ENCODE data around the gene CDC42BPB.

Gene CDC42BPB

GRCh38 chr14:102914474-102915291 is 142.7 kb downstream of the CDC42BPB start:
- DNase-seq = no peak
- Histone ChIP-seq H3K4me1 (no peaks in the 10 kb centered on the region), H3K4me3 (ENCODE audit: low read depth, low read length) (no peak overlapping the region), H3K36me3 (no peaks in the 10 kb centered on the region), H3K9me3 (no peaks in the 10 kb centered on the region), H3K27me3 (no peaks in the 10 kb centered on the region)
- no peak for TF ChIP-seq CTCF (IDR thresholded peaks at IDR 0.05; ENCODE audit: low read depth, low read length)

- H3K4me3 ChIP-seq (ENCODE audit: low read depth, low read length) = no peak overlapping the region
- TF ChIP-seq CTCF (IDR thresholded peaks at IDR 0.05; ENCODE audit: low read depth, low read length) = no peak
- no peaks in the 10 kb centered on the region for H3K4me1 ChIP-seq
- no peak for DNase-seq
- H3K36me3 ChIP-seq = no peaks in the 10 kb centered on the region
- H3K27me3 ChIP-seq = no peaks in the 10 kb centered on the region
- no peaks in the 10 kb centered on the region for H3K9me3 ChIP-seq
Observed at GRCh38 chr14:102913341-102914211, 143.8 kb downstream of the CDC42BPB start.

GRCh38 chr14:102911991-102912761 is 145.2 kb downstream of the CDC42BPB start:
- H3K9me3 ChIP-seq = no peaks in the 10 kb centered on the region
- DNase-seq = no peak
- no peaks in the 10 kb centered on the region for H3K27me3 ChIP-seq
- TF ChIP-seq CTCF (IDR thresholded peaks at IDR 0.05; ENCODE audit: low read depth, low read length) = no peak
- H3K4me3 ChIP-seq (ENCODE audit: low read depth, low read length) = no peak overlapping the region
- peaks cover 2% of the 10 kb centered on the region; the same call in 1 of the 2 replicates for H3K36me3 ChIP-seq
- H3K4me1 ChIP-seq = no peaks in the 10 kb centered on the region

- Histone ChIP-seq H3K9me3 (no peaks in the 10 kb centered on the region), H3K36me3 (peaks cover 9% of the 10 kb centered on the region), H3K27me3 (no peaks in the 10 kb centered on the region), H3K4me3 (ENCODE audit: low read depth, low read length) (no peak overlapping the region), H3K4me1 (no peaks in the 10 kb centered on the region)
- DNase-seq = no peak
- TF ChIP-seq CTCF (IDR thresholded peaks at IDR 0.05; ENCODE audit: low read depth, low read length) = no peak
Observed at GRCh38 chr14:102911541-102911951, 145.8 kb downstream of the CDC42BPB start.

GRCh38 chr14:102910442-102910841 is 146.9 kb downstream of the CDC42BPB start:
- Histone ChIP-seq H3K36me3 (peaks cover 12% of the 10 kb centered on the region), H3K9me3 (no peaks in the 10 kb centered on the region), H3K4me3 (ENCODE audit: low read depth, low read length) (no peak overlapping the region), H3K4me1 (no peaks in the 10 kb centered on the region), H3K27me3 (no peaks in the 10 kb centered on the region)
- no peak for TF ChIP-seq CTCF (IDR thresholded peaks at IDR 0.05; ENCODE audit: low read depth, low read length)
- no peak for DNase-seq
